ENCODE results near the gene HIP1.
"Not testable (repeated sequence)": the region's sequence is repeated elsewhere in the genome, so short reads cannot be mapped to it uniquely, and the experiment has no call there.

The HIP1 gene

GRCh38 chr7:75712517-75713361 lies 26.0 kb downstream of the HIP1 start:
- DNase-seq (ENCODE audit: low read depth): no peak

DNA sequence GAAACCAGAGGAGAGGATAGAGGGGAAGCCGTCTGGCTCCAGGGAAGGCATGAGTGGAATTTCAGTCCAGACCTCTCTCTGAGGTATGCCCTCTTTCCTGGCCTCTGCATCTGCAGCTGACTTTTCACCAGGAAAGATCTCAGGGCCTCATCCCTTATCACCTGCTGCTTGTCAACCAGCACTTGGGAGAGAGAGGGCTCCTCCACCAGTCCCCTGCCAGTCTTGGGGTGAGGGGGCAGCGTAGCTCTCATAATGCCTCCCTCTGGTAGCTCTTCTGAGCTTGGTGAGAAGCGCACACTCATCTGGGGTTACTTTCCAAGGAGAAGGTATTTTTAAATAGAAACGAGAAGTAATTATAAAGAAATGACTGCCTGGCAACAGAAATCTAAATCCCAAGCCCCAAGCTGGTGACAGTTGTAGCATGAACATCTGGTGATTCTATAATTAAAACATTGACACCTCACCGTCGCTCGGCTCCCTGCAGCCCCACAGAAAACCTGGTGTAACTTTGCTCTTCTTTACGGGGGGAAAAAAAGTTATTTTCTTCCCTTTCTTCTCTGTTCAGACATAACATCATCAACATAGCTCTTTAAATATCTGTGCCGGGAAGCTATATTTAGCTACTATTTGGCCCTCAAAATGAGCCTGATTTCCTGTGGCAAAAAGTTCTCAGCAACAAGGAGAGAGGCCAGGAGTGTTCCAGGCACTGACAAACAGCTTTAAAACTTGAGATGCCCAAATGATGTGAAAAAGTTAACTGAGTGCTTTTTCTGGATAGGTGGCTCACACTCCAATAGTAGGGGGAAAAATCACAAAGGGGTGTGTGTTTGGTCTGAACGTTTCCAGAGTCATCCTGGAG lies 26.9 kb downstream of the HIP1 start:
- DNase-seq (ENCODE audit: low read depth): no peak

GRCh38 chr7:75711076-75711475 lies 27.7 kb downstream of the HIP1 start:
- no peak for DNase-seq (ENCODE audit: low read depth)

- peak; percentile 55 for DNase-seq (ENCODE audit: low read depth)
These were observed 33.8 kb downstream of the HIP1 start for GRCh38 chr7:75704928-75705327.

DNA sequence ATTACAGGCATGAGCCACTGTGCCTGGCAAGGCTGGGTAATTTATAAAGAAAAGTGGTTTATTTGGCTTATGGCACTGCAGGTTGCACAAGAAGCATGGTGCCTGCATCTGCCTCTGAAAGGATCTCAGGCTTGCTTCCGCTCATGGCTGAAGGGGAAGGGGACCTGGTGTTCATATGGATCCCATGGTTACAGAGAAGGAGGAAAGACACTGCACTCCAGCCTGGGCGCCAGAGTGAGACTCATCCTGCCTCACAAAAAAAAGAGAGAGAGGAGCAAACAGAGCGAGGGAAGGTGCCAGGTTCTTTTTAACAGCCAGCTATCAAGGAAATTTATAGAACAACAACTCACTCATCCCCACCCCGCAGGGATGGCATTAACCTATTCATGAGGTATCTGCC lies 36.2 kb downstream of the HIP1 start:
- no peak for DNase-seq (ENCODE audit: low read depth)

GRCh38 chr7:75699993-75700392 lies 38.7 kb downstream of the HIP1 start:
- DNase-seq (ENCODE audit: low read depth): no peak

GRCh38 chr7:75698358-75698757 lies 40.4 kb downstream of the HIP1 start:
- no peak for DNase-seq (ENCODE audit: low read depth)

DNA sequence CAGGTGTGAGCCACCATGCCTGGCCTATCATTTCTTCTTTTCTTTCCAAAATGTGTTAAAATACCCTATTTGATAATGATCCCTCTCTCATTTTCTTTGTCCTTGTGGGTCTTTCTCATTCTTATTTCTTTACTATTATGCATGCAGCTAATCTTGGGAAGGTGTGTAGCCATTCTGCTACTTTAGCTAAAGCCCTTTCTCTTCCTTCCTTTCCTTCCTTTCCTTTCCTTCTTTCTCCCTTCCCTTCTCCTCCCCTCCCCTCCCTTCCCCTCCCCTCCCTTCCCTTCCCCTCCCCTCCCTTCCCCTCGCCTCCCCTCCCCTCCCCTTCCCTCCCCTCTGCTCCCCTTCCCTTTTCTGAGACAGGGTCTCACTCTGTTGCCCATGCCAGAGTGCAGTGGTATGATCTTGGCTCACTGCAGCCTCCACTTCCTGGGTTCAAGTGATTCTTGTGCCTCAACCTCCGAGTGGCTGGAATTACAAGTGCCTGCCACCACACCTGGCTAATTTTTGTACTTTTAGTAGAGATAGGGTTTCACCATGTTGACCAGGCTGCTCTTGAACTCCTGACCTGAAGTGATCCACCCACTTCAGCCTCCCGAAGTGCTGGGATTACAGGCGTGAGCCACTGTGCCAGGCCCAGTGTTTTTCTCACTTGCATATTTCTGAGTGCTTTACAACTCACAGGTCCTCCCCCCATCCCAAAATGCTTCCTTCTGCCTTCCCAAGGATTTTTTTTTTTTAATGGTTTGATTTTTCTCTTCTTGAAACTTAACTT lies 42.3 kb downstream of the HIP1 start:
- no peak for DNase-seq (ENCODE audit: low read depth)

DNA sequence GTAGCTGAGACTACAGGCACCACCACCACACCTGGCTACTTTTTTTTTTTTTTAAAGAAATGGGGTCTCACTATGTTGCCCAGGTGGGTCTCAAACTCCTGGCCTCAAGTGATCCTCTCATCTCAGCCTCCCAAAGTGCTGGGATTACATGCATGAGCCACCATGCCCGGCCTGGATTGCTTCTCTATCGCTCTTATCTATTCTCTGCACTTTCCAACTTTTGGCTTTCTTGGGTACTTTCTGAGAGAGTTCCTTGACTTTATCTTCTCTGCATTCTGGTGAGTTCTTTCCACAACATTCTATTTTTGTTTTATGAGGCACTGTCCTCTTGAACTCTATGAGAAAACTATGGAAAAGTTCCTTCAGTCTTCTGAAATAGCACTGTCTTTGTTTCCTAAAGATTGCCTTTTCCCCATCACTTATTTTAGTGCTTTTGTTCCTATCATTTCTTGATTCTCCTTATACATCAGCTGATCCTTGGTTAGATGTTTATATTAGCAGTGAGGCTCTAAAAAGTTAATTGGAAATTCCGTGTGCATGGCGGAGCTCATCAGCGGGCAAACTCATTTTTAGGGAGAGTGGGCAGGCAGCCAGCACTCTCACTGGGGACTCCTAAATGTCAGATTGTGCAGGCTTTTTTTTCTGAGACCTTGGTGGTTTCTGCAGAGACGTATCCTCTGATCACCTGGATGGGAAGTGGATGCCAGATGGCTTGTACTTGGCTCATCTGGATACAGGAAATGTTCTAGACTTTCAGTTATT lies 43.9 kb downstream of the HIP1 start:
- DNase-seq (ENCODE audit: low read depth): no peak

- not testable (repeated sequence) for DNase-seq (ENCODE audit: low read depth)
These were observed 45.1 kb downstream of the HIP1 start for GRCh38 chr7:75693668-75694067.

GRCh38 chr7:75691793-75692543 lies 46.8 kb downstream of the HIP1 start:
- DNase-seq (ENCODE audit: low read depth): no peak

GRCh38 chr7:75690121-75690523 lies 48.6 kb downstream of the HIP1 start:
- DNase-seq (ENCODE audit: low read depth): no peak

GRCh38 chr7:75689246-75690099 lies 49.3 kb downstream of the HIP1 start:
- DNase-seq (ENCODE audit: low read depth): no peak

DNA sequence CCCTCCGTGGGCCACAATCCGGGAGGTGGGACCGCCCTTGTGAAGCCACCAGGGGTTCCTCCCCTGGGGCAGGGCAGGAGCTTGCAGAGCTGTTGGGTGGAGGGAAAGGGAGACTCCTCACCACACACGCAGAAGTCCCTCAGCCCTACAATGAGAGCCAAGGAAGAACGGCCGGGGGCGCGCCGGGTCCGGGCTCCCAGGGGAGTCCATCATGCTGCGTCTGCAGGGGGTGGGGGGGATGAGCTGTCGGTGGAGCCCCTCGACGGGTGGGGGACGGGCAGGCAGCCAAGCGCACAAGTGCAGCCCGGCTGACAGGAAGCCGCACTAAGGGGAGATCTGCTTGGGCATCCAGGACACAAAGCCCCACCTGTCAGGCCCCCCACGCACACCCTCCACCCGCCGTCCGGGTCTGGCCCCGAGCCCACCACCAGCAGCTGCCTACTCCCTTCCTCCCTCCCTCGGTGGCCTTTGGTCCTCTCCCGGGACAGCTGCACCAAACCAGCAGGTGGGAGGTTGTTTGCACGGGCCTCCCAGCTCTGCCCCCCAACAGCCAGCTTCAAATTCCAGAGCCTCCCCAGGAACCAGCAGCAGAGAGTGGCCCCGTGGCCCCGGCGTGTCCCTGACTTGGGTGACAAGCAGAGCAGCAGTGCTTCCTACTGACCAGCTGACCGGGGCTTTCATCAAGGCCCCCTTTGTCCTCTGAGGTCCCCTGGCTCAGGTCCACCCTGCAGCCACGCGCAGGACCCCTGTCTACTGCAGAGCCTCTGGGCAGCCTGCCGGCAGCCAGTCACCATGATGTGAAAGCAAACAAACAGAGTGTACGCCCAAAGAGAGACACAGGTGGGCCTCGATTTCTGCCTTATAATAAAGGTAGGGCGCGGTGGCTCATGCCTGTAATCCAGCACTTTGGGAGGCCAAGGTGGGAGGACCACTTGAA lies 50.3 kb downstream of the HIP1 start:
- DNase-seq (ENCODE audit: low read depth): no peak

DNA sequence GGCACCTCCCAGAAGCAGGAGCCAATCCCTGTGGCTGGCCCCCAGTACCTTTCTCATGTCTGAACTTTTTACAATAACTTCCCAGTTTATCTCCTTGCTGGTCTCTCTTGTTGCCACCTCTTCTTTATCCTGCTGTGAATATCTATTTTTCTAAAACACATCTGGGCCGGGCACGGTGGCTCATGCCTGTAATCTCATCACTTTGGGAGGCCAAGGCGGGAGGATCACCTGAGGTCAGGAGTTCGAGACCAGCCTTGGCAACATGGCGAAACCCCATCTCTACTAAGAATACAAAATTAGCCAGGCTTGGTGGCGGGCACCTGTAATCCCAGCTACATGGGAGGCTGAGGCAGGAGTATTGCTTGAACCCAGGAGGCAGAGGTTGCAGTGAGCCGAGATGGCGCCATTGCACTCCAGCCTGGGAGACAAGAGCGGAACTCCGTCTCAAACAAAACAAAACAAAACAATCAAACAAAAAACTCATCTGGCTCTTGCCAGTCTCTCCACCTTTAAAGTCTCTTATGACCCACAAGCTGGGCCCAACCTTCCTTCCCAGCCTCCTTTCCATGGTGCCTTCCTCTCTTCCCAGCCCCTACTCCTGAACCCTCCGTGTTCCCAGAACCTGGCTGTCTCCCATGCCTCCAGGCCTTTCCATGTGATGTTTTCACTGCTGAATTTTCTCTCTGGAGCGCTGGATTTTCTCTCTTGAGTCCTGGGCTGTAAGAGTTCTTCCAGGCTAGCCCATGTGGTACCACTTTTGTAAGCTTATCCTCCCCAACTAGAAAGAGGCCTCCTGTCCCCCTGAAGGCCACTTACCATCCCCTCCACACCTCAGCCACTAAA lies 51.3 kb downstream of the HIP1 start:
- no peak for DNase-seq (ENCODE audit: low read depth)

DNA sequence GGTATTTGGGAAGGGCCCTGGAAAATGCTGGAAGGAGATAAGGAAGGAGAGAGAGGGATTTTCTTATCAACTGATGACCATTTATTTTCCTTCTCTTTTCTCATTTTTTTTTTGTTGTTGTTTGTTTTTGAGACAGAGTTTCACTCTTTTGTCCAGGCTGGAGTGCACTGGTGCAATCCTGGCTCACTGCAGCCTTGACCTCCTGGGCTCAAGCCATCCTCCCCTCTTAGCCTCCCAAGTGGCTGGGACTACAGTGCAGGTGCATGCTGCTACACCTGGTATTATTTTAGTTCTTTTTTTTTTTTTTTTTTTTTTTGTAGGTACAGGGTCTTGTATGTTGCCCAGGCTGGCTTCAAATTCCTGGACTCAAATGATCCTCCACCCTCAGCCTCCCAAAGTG lies 52.2 kb downstream of the HIP1 start:
- DNase-seq (ENCODE audit: low read depth): no peak

DNA sequence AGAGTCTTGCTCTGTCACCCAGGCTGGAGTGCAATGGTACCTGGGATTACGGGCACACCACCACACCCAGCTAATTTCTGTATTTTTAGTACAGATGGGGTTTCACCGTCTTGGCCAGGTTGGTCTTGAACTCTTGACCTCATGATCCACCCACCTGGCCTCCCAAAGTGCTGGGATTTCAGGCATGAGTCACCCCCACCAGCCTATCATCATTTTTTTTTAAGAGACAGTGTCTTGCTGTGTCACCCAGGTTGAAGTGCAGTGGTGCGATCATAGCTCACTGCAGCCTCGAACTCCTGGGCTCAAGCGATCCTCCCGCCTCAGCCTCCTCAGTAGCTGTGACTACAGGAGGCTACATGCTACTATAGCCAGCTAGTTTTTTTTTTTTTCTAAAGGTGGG lies 56.7 kb downstream of the HIP1 start:
- DNase-seq (ENCODE audit: low read depth): not testable (repeated sequence)

DNA sequence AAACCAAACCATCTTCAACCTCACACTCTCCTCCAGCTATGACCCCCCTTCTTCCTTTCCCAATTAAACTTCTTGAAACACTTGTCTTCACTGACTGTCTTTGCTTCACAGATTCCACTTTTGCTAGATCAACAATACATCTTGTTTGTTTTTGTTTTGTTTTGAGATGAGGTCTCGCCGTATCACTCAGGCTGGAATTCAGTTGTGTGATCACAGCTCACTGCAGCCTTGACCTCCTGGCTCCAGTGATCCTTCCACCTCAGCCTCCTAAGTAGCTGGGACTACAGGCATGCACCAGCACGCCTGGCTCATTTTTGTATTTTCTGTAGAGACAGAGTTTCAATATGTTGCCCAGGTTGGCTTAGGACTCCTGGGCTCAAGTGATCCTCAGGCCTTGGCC lies 59.7 kb downstream of the HIP1 start:
- DNase-seq (ENCODE audit: low read depth): no peak

Measured in fibroblast of gingiva (primary cell).